Upper lobe of left lung (tissue), 4 donors: ENCODE measurements around the gene LXN.

Experiments
- POLR2A ChIP-seq, 4 donors: fragments of 450-650 bp; IDR thresholded peaks; one replicate each; pipeline ENCODE4 v1.5.1; 2016 to 2017; ENCODE audit warnings: antibody characterized with exemption in 4 of 4, mild to moderate bottlenecking in 2 of 4
- POLR2AphosphoS5 ChIP-seq, 2 donors: sonication (generic); formaldehyde crosslinking; IDR thresholded peaks; one replicate each; pipeline ENCODE4 v1.5.1; 2017; ENCODE audit warnings: antibody characterized with exemption in 2 of 2

GRCh38 chr3:158658889-158659288, 13.6 kb downstream of the LXN start:
- TF ChIP-seq POLR2AphosphoS5 (IDR thresholded peaks at IDR 0.05) (no peak), POLR2A (IDR thresholded peaks at IDR 0.05) (no peak)
